ENCODE measurements around the gene ARFGAP3.

DNA sequence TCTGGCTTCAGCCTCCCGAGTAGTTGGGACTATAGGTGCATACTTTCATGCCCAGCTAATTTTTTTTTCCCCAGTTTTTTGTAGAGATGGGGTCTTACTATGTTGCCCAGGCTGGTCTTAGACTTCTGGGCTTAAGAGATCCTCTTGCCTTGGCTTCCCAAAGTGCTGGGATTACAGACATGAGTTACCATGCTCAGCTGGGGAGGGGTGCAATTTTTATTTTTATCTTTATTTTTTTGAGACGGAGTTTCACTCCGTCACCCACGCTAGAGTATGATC is 86.7 kb downstream of the ARFGAP3 start:
- TF ChIP-seq, protein P1, sequence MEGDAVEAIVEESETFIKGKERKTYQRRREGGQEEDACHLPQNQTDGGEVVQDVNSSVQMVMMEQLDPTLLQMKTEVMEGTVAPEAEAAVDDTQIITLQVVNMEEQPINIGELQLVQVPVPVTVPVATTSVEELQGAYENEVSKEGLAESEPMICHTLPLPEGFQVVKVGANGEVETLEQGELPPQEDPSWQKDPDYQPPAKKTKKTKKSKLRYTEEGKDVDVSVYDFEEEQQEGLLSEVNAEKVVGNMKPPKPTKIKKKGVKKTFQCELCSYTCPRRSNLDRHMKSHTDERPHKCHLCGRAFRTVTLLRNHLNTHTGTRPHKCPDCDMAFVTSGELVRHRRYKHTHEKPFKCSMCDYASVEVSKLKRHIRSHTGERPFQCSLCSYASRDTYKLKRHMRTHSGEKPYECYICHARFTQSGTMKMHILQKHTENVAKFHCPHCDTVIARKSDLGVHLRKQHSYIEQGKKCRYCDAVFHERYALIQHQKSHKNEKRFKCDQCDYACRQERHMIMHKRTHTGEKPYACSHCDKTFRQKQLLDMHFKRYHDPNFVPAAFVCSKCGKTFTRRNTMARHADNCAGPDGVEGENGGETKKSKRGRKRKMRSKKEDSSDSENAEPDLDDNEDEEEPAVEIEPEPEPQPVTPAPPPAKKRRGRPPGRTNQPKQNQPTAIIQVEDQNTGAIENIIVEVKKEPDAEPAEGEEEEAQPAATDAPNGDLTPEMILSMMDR (IDR thresholded peaks at IDR 0.05; ENCODE audit: borderline replicate concordance, extremely low read depth, low read length, poor library complexity, severe bottlenecking): no peak
- TF ChIP-seq EZH2 (IDR thresholded peaks at IDR 0.05; ENCODE audit: borderline replicate concordance, low read depth, low read length, severe bottlenecking): no peak
